HG02588 (cell line): ENCODE results near the gene MATN1.
A peak's percentile ranks its signal among the peaks of the same experiment; 100 is the strongest.
"Not testable (repeated sequence)": the region's sequence is repeated elsewhere in the genome, so short reads cannot be mapped to it uniquely, and the experiment has no call there.

ENCODE experiments used
- ATAC-seq: cut with Tn5 transposase; IDR thresholded peaks from one replicate; pipeline ENCODE4 v1.9.1; 2021; ENCODE audit warnings: mild to moderate bottlenecking, moderate library complexity; ENCODE audit not compliant: unreplicated experiment

Gene MATN1

DNA sequence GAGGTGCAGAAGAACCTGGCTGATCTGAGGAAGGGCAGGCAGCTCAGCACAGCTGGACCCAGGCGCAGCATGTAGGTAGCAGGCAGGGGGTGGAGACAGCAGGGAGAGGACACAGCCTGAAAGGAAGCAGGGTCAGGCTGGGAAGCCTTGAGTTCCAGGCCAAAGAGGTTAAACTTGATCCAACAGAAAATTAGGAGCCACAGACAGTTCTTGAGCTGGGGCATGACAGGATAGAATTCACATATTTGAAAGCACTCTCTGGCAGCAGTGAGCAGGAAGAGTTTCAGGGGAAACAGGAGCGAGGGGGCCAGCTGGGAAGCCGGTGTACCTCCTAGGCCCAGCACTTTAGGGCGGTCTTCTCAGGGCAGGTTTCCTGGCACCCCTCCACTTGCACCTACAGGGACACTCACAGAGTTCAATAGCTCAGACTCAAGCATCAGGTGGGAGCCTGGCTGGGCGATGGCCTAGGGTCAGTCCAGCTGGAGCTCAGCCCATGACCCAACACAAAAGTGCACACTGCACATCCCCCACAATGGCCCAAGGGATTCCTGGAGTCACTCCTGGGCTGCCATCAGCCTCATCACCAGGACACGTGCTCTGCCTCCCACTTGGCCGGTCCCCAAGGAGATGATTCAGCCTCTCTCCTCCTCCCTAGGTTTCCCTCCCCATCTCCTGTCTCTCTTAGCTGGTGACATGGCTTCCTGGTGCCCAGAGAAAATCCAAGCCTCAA is 22.7 kb downstream of the MATN1 start:
- no peak for ATAC-seq

DNA sequence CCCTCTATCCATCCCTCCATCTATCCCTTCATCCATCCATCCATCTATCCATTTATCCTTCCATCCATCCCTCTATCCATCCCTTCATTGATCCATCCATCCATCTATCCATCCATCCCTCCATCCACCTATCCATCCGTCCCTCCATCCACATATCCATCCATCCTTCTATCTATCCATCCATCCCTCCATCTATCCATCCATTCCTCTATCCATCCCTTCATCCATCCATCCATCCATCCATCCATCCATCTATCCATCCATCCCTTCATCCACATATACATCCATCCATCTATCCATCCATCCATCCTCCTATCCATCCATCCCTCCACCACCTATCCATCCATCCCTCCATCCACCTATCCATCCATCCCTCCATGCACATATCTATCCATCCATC is 23.6 kb downstream of the MATN1 start:
- ATAC-seq = no peak

DNA sequence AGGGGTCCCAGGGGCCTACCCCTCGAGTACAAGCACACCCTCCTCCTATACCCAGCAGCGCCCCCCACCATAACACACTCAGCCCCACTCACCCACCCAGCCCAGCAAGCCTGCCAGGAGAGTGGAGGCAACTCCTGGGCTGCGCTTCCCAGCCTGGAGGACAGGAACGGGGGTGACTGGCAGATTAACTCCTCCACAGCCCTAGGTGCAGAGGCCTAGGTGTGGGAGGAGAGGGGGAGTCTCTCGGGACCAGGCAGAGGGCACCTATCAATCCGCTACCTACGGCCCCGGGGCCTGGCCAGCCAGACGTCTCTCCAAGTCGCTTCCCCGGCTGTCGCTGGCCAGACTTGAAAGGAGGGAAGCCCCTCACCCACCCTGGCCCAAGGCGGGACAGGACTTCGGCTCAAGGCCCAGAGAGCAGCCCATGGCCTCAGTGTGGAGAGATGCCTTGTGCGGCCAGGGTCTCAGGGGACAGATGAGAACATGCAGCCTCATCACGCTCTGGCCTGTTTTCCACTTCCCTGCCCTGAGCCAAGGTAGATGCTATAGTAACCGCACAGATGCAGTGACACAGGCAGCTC is 24.9 kb downstream of the MATN1 start:
- ATAC-seq = no peak

DNA sequence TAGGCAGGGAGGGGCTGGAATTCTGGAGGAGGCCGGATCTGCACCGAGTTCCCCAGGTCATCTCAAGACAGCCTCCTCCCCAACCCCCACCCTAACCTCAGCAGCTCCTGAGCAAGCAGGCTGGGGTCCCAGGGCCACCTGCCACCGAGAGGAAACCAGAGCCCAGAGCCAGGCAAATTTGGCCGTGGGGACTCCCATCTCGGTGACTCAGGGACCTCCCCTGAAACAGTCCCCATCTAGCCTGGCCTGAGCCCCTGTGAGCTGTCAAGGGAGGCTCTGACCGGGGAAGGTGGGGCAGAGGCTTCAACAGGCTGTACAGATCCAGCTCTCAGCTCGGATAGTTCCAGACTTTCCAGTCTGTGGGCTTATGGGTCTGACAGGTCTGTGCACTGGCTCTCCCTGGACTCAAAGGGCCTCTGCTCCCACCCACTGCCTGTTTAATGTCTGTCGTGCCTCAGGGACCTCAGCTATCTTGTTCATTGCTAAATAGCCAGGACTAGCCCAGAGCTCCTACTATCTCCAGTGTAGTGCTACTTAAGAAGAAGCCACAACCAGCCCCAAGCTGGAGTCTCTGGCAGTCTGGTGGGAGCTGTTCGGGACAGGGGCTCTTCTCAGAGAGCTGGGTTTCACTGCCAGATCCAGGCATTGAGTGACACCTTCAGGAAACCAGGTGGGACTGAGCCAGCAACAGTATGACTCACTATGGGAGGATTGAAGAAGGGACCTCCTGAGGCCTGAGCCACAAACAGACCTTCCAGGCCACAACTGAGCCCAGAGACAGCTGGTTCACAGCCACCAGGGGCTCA is 25.6 kb downstream of the MATN1 start:
- peak; percentile 49 for ATAC-seq

DNA sequence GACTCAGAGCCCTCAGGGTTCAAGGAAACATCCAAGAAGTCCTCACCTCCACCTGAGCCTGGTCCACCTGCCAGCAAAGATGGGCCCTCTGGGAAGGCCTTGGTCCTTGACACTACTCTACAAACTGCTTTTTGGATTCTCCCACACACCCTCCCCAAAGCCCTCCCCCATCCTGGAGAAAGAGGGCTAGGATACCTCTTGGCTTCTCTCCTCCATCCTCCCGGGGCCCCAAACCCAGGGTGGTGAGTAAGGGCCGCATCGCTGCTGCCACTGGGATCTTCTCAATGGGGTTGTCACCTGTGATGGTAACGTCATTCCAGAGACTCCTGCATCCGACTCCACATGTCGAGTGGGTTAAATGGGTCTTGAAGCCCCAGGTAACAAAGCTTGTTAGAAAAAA is 26.6 kb downstream of the MATN1 start:
- no peak for ATAC-seq

DNA sequence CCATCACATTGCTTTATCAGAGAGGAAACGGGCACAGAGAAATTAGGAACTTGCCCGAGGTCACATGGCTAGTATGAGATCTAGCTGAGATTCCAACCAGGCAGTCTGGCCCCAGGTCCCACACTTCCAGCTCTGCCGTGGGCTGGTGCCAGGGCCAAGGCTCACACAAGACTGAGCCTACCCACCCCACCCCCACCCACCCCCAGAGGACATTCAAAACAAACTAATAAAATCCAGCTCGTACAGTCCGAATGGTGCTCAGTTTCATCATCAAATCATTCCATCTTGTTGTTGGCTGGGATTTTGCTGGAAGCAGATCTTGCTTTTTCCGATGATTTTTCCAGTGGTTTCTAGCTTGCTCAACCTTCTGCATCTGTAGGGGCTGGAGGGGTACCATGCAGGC is 27.9 kb downstream of the MATN1 start:
- ATAC-seq = no peak

DNA sequence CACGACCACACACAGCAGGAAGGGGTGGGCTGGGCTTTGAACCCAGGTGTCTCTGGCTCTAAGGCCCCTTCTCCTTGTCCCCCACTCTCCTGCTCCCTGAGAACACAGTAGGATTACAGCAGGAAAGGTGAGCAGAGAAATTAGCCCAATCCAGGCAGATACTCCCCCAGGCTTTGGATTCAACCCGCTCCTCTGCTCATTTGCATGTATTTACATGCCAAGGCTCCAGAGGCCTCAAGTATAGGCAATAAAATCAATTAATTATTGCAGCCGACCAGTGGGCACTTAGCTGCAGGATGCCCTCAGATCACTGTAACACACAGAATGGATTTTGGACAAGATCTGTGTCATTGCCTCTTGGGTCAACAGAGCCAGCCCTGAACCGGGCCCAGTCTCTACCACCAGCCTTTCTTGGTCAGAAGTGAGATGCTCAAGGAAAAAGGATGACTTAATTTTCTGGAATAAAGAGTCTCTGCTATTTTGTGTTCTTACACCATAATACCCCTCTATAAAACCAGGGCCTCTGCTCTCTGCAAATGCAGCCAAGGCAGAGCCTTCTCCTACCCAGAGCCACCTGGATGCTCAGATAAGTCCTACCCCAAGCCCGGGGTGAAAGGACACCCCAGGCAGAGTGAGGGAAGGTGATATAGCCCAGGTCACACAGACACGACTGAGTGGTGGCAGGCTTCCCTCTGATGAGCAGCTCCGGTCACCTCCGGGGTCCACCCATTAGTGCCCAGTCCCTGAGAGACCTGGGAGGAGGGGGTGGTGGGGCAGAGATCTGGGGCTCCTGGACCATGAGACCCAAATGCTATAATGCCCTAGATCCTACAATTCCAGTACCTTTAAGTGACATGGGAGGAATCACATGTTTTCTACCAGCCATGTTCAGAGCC is 28.9 kb downstream of the MATN1 start:
- no peak for ATAC-seq

DNA sequence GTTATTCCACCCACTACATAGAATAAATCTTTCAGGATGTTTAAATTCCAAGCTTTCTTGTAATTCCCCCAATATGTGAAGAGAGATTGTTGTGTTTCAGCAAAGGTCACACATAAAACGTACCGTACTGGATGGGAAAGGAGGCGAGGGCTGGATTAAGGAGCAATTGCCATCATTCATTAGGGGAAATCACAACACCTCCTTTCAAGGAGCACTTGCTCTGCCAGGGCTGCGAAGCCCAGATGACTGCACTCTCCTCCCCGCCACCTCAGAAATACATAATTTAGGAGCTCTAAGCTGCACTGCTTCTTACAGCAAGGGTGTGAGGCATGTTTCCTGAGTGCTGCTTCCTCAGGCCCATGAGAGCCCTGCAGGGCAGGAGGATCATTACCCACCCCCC is 29.6 kb downstream of the MATN1 start:
- ATAC-seq = no peak

DNA sequence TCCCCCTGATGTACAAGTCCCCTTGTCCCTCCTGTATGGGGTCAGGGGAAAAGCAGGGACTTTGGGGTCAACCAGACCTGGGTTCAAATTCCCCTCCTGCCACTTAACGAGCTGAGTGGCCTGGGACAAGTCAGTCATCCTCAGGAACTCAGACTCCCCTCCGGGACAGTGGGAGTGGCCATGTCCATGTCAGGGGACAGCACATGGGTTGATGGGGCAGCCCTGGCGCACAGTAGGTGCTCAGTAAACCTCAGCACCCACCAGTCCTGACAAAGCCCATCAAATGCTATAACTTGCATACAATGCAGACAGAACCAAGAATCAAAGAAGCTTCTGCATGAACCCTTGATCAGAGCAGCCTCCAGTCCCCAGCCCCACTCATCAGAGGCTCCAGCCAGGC is 30.0 kb downstream of the MATN1 start:
- ATAC-seq = no peak

DNA sequence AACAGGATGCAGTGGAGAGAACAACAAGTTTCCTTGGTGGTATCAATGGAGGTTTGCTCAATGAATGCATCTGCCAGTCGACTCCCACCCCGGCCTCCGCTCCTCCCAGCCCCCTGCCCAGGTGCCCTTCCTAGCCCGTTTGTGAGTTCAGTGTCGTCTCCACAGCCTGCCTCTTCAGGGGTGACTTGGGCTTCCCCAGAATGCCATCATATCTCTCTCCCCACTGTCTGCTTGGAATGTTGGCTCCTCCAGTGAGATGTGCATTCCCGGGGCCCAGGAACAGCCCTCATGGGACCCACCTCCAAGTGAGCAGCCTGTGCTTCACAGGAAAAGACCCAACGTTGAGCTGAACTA is 30.5 kb downstream of the MATN1 start:
- ATAC-seq = no peak

DNA sequence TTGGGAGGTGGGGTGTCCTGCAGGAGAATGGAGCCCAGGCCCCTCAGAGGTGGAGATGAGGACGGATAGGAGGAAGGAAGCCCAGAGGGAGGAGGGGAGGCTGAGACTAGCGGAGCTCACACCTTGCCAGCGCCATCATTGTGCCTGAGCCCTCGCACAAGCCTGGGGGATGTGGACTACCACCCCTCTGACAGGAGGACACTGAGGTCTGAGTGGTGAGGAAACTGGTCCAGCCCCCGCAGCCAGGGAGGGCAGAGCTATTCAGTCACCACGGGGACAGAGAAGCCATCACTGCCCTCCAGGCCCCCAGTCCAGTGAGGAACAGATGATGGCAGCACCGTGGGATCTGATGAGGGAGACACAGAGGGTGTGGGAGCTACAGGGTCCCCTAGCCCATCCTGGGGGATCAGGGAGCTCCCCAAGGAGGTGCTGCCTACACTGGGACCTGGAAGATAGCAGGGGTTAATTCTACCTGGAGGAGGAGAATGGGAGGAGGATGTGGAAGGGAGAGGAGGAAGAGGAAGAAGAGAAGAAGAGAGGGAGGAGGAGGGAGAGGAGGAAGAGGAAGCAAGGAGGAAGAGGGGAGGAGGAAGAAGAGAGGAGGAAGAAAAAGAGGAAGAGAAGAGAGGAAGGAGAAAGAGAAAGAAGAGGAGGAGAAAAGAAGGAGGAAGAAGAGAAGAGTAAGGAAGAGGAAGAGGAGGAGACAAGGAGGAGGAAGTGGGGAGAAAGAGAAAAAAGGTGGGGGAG is 31.0 kb downstream of the MATN1 start:
- no peak for ATAC-seq

DNA sequence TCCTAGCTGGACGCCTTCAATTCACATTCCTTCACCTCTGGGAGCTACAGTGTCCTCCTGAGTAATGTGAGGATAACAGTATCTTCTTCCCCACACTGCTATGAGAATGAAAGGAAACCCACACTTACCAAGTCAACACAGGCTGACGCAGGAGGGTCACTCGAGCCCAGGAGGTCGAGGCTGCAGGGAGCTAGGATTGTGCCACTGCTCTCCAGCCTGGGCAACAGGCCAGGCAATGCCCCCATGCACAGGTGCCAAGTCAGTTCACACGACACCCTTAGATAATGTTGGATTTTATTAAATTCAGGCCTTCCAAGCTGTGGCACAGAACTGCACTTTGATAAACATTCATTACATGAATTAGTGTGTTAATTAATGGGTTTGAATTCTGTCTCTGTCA is 31.9 kb downstream of the MATN1 start:
- ATAC-seq = no peak

DNA sequence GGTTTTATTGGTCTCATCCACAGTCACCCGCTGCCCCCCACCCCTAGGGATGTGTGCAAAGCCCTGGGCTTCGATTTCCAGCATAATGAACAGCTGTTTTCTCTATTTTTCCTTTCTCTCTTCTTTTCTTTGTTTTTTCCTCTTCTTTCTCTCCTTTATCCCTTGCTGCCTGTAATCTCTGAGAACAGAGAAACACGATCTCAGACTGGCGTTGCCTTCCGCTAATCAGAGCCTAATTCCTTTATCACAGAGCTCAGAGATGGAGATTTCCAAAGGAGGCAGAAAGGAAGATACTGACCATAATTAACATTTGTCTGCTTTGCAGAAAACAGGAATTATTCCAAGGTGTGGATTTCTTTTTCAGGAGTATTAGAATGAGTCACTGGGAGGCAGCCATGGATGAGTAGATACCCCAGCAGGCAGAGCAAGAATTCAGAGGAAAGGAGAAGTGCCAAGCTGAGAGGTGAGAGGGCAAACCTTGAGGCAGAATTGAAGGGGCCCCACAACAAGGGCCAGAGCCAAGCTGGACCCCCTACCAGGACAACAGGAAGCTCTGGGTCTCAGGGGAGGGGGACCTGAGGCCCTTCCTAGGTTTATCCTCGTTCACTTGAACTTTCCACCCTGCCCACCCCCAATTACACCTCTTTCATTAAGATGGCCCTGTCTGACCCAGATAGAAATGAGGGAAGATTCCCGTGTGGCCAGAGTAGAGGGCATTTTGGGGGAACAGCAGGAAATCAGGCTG is 33.3 kb downstream of the MATN1 start:
- no peak for ATAC-seq

DNA sequence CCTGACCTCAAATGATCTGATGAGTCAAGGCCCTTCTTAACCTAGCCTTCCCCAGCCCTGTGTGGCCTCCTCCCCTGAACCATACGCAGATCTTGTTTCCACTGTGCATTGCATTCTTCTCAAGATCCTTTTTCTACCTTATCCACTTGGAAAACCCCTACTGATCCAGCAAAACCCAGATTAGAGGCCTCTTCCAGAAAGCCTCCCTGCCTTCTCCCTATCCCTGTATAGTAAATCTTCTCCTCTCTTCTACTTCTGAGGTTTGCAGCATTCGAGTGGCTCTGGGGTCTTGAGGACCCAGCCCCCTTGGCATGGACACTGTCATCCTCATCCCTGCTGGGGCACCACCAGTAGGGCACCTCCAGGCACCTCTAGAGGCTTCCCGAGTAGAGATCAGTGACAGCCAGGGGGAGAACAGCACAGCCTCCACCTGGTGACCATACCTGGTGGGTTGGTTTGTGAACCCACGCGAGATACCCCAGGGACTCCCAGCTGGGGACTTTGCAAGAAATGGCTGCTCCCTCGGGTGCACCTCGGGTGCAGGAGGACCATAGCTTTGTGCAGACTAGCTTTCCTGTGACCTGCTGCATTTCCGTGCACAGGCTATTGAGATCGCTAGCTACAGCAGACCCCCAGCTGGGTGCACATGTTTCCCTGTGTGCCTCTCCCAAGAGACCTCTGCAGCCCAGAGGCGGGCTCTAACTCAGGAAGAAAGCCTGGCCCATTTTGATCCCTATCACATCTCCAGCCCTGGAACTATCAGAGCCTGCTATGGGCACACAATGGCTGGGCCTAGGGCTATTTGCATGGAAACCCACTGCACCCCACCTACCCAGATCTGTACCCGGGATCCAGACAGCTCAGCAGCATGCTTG is 34.2 kb downstream of the MATN1 start:
- ATAC-seq = no peak

DNA sequence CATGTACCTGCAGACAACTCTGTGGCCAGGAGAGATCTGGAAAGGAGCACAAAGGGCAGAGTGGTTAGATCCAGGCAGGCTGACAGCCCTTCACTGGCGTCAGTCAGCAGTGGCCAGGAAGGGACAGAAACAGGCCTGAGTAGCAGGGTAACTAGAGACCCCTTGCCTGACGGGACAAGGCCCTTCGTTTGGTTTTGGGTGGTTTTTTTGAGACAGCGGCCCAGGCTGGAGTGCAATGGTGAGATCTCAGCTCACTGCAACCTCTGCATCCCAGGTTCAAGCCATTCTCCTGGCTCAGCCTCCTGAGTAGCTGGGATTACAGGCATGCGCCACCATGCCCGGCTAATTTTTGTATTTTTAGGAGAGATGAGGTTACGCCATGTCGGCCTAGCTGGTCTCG is 34.9 kb downstream of the MATN1 start:
- not testable (repeated sequence) for ATAC-seq

DNA sequence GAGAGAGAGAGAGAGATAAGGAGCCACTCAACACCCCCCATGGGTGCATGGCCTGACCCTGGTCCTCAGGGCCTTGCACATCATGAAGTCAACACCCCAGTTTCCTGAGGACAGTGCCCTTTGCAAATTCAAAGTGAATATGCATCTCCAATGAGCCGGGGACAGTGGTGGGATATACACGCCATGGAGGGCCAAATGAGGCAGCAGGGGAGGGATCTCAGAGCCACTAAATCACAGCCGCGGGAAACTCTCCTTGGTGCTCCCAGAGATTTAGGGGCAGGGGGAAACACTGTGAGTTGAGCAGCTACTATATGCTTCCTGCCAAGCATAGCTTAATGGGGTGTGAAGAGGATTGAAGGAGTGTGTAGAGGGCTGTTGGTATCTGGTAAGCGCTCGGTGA is 35.5 kb downstream of the MATN1 start:
- no peak for ATAC-seq

DNA sequence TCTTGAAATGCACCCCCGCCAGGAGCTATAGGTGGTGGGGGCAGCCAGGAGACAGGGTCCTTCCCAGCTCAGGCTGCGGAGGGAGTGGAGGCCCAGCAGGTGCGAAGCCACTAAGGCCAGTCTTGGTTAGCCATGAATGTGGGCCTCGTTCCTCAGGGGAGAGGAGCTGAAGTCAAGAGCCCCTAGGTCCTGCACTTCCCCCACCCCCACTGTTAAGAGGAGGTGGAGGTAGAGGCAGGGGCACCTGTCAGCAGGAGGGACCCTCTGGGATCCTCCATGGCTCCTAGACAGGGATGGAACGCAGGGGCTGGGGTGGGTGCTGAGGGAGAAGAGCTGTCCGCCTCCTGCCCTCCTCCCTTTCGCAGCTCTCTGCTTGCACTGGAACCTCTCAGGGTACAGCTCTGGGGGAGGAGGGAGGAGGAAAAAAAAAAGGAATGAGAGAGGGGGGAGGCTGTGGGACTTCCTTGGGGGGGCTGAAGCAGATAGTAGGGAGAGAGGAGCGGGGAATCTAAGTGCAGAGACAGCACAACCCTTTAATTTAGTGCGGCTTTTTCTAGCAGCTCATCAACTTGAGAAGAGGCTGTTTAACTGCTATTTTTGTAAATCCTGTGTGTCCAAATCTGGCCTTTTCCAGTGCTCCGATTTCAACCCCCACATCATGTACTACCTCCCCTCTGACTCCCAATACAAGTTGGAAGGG is 37.0 kb downstream of the MATN1 start:
- ATAC-seq = no peak

DNA sequence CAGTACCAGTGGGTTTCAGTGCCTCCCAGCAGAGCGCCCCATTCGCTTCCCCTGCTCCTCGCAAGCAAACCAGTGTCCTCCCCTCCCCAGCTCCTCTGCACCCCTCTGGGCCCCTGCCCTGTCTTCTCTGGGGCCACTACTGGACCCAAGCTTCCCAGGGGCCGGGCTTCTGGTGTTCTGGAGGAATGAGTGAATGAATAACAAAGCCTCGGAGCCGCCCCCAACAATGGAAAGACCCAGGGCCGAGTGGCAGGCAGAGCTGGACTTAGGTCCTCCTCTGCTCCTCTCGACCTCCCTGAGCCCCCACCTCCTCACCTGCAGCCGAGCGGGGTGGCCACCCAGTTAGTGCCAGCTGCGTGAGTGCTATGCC is 37.6 kb downstream of the MATN1 start:
- no peak for ATAC-seq
